Mononuclear cell (primary cell): ENCODE results near the gene PIN1. TPM values are rescaled to one million over a fixed set of nuclear protein-coding genes. Genes with fewer than 3 reads are reported as not detected.
"Not testable (repeated sequence)": the region's sequence is repeated elsewhere in the genome, so short reads cannot be mapped to it uniquely, and the experiment has no call there.

Source experiments
- H3K27me3 ChIP-seq: 2 replicates; pipeline ENCODE4 v1.6.0; 2011; ENCODE audit warnings: low read length, control low read depth; ENCODE audit not compliant: insufficient read depth
- H3K4me1 ChIP-seq: 2 replicates; pipeline ENCODE4 v1.5.1; 2011; ENCODE audit warnings: mild to moderate bottlenecking, low read length, control low read depth; ENCODE audit not compliant: insufficient read depth
- H3K4me3 ChIP-seq: 2 replicates; pipeline ENCODE4 v1.5.1; 2011; ENCODE audit warnings: mild to moderate bottlenecking, low read length, moderate library complexity
- H3K9me3 ChIP-seq: 2 replicates; pipeline ENCODE4 v1.5.1; 2011; ENCODE audit warnings: low read depth, mild to moderate bottlenecking, control low read depth, low read length
- total RNA-seq: library from RNA; depleted of rRNA; stranded (reverse); fragments of >200 nt; gene quantifications from one replicate; pipeline ENCODE4 v1.2.3, GENCODE V29; 2012

PIN1 gene
- total RNA-seq, result 44.7 TPM

GRCh38 chr19:9834726-9835506 lies at the start of gene PIN1:
TSS of gene PIN1 (plus strand) at chr19:9835318. CDS start at chr19:9835345, 27 bp downstream.
- Histone ChIP-seq H3K4me1 (peaks cover 14% of the 10 kb centered on the region), H3K9me3 (no peaks in the 10 kb centered on the region), H3K27me3 (no peaks in the 10 kb centered on the region), H3K4me3 (peak within 1 kb of the TSS; percentile 61)

- peaks cover 18% of the 10 kb centered on the region for H3K4me1 ChIP-seq
- no peaks in the 10 kb centered on the region for H3K9me3 ChIP-seq
- peak overlapping the region; percentile 66 for H3K4me3 ChIP-seq
- H3K27me3 ChIP-seq, result no peaks in the 10 kb centered on the region
These were observed 49.5 kb upstream of the PIN1 start for GRCh38 chr19:9785367-9786331.

GRCh38 chr19:9786342-9786741 lies 48.8 kb upstream of the PIN1 start:
- Histone ChIP-seq H3K9me3 (no peaks in the 10 kb centered on the region), H3K4me3 (peak overlapping the region; percentile 66), H3K27me3 (no peaks in the 10 kb centered on the region), H3K4me1 (peaks cover 24% of the 10 kb centered on the region)

GRCh38 chr19:9786819-9787218 lies 48.3 kb upstream of the PIN1 start:
- Histone ChIP-seq H3K27me3 (no peaks in the 10 kb centered on the region), H3K4me3 (no peak overlapping the region), H3K9me3 (no peaks in the 10 kb centered on the region), H3K4me1 (peaks cover 25% of the 10 kb centered on the region)

- not testable (repeated sequence) for H3K9me3 ChIP-seq, H3K27me3 ChIP-seq, H3K4me3 ChIP-seq
- peaks cover 25% of the 10 kb centered on the region for H3K4me1 ChIP-seq
These were observed 46.5 kb upstream of the PIN1 start for GRCh38 chr19:9788604-9789003.

GRCh38 chr19:9789066-9789465 lies 46.1 kb upstream of the PIN1 start:
- Histone ChIP-seq H3K9me3 (no peaks in the 10 kb centered on the region), H3K4me3 (no peak overlapping the region), H3K4me1 (peaks cover 25% of the 10 kb centered on the region), H3K27me3 (no peaks in the 10 kb centered on the region)

GRCh38 chr19:9789579-9789978 lies 45.5 kb upstream of the PIN1 start:
- H3K4me3 ChIP-seq, H3K9me3 ChIP-seq, H3K27me3 ChIP-seq: not testable (repeated sequence)
- peaks cover 25% of the 10 kb centered on the region for H3K4me1 ChIP-seq

GRCh38 chr19:9791073-9791367 lies 44.1 kb upstream of the PIN1 start:
- not testable (repeated sequence) for H3K27me3 ChIP-seq, H3K9me3 ChIP-seq
- peak overlapping the region; percentile 37 for H3K4me3 ChIP-seq
- H3K4me1 ChIP-seq, result peaks cover 20% of the 10 kb centered on the region

GRCh38 chr19:9791552-9792205 lies 43.4 kb upstream of the PIN1 start:
- H3K4me1 ChIP-seq, result peaks cover 20% of the 10 kb centered on the region
- H3K9me3 ChIP-seq, result no peaks in the 10 kb centered on the region
- no peaks in the 10 kb centered on the region for H3K27me3 ChIP-seq
- H3K4me3 ChIP-seq, result peak overlapping the region; percentile 52

GRCh38 chr19:9792206-9793070 lies 42.7 kb upstream of the PIN1 start:
- H3K4me3 ChIP-seq, result peak overlapping the region; percentile 58

GRCh38 chr19:9793071-9793591 lies 42.0 kb upstream of the PIN1 start:
- Histone ChIP-seq H3K4me1 (peaks cover 20% of the 10 kb centered on the region), H3K27me3 (no peaks in the 10 kb centered on the region), H3K4me3 (peak overlapping the region; percentile 58), H3K9me3 (no peaks in the 10 kb centered on the region)

More at GRCh38 chr19:9792206-9793070, 42.7 kb upstream of the PIN1 start:
- Histone ChIP-seq H3K27me3 (no peaks in the 10 kb centered on the region), H3K9me3 (no peaks in the 10 kb centered on the region), H3K4me1 (peaks cover 18% of the 10 kb centered on the region)

- Histone ChIP-seq H3K27me3 (no peaks in the 10 kb centered on the region), H3K4me1 (peaks cover 27% of the 10 kb centered on the region), H3K4me3 (no peak overlapping the region), H3K9me3 (no peaks in the 10 kb centered on the region)
These were observed 38.9 kb upstream of the PIN1 start for GRCh38 chr19:9796113-9796773.

GRCh38 chr19:9797871-9798270 lies 37.2 kb upstream of the PIN1 start:
- Histone ChIP-seq H3K27me3 (no peaks in the 10 kb centered on the region), H3K4me1 (peaks cover 25% of the 10 kb centered on the region), H3K9me3 (no peaks in the 10 kb centered on the region), H3K4me3 (no peak overlapping the region)

- peaks cover 25% of the 10 kb centered on the region for H3K4me1 ChIP-seq
- H3K9me3 ChIP-seq, result no peaks in the 10 kb centered on the region
- no peaks in the 10 kb centered on the region for H3K27me3 ChIP-seq
- H3K4me3 ChIP-seq, result no peak overlapping the region
These were observed 36.0 kb upstream of the PIN1 start for GRCh38 chr19:9799162-9799561.
